HL-60/S4 treated with retinoic acid at 250 ng/mL for 4 days and 3 days (cell line): Measurements from ENCODE around the gene ENG.
"Not testable (repeated sequence)": the region's sequence is repeated elsewhere in the genome, so short reads cannot be mapped to it uniquely, and the experiment has no call there.

Source experiments
- in situ Hi-C: fragments of 300-500 bp; cut with MboI; formaldehyde crosslinking; loops from 2 replicates; pipeline ENCODE4 v1.7.0; 2022; ENCODE audit warnings: low sequenced_read_pairs

Gene ENG

DNA sequence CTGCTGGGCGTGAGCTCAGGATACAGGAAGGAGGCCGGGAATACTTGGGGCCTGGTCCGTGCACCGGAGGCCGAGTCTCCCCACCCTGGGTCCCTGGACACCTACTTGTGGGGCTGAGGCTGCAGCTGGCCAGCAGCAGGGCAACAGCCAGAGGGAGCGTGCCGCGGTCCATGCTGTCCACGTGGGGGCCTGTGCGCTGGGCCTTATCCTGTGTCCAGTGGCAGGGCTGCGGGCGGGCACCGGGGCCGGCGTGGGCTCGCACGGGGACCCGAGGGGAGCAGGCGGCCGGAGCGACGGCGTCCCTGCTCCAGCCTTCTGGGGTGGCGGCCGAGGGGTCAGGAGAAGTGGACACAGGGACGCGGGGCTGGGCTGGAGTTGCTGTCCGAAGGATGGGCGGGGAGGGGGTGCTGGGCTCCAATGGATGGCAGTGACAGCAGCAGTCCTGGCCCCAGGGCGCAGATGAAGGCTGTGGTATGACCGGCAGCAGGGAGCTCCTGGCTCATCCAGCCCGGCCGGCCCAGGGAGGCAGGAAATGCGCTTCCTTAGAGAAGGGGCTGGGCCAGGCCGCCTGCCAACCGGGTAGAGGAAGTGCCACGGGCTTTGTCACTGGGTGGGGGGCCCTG lies at the start of gene ENG:
ENG (minus strand) TSS at position 475 of the 623 bp plus-strand sequence; CDS start at position 172, 303 bp downstream.
- in situ Hi-C loops, result no loop called here

GRCh38 chr9:127903557-127904475 lies 49.4 kb upstream of the ENG start:
- in situ Hi-C loops, result loop anchor here (25.0 kb wide), 2 partner anchors 392 to 692 kb away; no protein-coding TSS in a partner anchor

GRCh38 chr9:127899128-127899943 lies 44.9 kb upstream of the ENG start, which contains the start of gene ST6GALNAC6:
Gene ST6GALNAC6, minus strand, starts transcription at chr9:127899603. Its CDS starts 1,622 bp downstream, at chr9:127897981.
- in situ Hi-C loops, result no loop called here

DNA sequence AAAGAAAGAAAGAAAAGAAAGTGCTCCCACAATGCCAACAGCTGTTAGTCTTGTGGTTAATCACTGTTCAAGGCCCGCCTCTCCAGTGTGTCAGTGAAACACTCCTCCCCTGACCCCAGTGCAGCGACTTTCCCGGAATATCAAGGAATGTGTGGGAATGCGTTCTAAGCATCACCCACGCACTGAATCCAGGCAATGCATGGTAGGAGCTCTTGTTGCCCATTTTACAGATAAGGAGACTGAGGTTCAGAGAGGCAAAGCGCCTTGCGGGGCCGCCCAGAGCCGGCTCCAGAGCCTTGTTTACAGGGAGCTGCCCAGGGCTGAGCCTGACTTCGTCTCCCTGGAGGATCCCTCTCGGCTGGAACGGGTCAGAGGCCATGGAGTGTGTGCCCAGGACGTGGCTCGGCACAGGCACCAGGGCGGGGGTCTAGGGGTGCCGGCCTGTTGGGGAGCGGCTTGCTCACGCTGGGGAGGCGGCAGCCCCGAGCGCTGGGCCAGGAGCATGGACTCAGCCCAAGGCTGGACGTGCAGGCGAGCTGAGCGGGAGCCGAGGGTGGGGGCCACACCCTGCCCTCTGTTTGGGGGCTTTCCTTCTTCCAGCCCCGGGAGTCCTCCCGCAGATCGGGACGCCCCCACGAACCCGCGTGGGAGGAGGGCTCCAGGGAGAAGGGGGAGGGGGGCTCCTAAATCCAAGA lies 44.1 kb upstream of the ENG start:
- in situ Hi-C loops, result no loop called here

GRCh38 chr9:127897193-127897692 lies 42.8 kb upstream of the ENG start:
- in situ Hi-C loops, result no loop called here

- in situ Hi-C loops, result no loop called here
Observed at GRCh38 chr9:127896395-127897192, 42.1 kb upstream of the ENG start.

DNA sequence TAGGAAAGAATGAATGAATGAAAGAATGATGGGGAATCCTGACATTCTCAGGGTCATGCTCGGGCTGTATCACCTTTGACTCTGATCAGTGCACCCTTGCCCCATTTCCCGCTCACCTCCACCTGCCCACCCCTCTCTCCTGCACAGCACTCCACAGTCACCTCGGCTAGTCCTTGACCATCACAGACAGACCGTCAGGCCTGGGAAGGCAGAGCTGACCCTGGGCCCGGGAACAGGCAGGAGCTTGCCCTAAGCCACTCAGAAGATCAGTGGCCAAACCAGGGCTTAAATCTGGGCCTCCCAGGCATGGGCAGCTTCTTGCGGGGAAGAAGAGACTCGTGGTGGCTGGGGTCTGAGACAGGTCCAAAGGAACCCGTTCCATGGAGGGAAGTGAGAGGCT lies 41.4 kb upstream of the ENG start:
- in situ Hi-C loops, result no loop called here

GRCh38 chr9:127893392-127893791 lies 38.9 kb upstream of the ENG start:
- in situ Hi-C loops, result no loop called here

DNA sequence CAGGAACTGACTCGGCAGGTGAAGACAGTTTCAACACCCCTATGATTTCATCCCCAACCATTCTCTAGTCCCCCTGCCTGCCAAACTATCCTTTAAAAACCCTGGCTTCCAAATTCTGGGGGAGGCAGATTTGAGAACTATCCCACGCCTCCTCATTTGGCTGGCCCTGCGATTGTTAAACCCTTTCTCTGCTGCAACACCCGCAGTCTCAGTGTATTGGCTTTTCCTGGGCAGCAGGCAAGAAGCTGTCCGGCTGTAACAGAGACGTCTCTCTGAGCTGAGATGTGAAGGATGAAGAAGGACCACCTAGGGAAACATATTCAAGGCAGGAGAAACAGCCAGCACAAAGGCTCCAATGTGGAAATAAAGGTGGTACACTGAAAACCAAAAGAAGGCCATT lies 38.4 kb upstream of the ENG start:
- in situ Hi-C loops, result no loop called here

- in situ Hi-C loops, result no loop called here
Observed at GRCh38 chr9:127890053-127890452, 35.6 kb upstream of the ENG start.

DNA sequence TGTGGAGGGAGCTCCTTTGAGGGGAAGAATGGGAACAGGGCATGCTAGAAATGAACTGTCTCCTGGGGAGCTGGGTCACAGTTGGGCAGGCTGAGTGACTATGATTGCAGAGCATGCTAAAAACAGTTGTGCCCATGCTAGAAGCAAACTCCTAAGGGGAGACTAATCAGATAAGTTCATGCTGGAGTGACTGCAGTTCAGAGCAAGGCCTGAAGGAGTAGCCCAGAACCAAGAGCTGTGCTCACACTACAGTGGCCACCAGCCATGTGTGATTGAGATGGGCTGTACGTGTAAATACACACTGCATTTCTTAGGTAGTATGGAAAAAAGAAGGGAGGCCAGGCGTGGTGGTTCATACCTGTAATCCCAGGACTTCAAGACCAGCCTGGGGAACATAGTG lies 33.3 kb upstream of the ENG start:
- in situ Hi-C loops, result no loop called here

DNA sequence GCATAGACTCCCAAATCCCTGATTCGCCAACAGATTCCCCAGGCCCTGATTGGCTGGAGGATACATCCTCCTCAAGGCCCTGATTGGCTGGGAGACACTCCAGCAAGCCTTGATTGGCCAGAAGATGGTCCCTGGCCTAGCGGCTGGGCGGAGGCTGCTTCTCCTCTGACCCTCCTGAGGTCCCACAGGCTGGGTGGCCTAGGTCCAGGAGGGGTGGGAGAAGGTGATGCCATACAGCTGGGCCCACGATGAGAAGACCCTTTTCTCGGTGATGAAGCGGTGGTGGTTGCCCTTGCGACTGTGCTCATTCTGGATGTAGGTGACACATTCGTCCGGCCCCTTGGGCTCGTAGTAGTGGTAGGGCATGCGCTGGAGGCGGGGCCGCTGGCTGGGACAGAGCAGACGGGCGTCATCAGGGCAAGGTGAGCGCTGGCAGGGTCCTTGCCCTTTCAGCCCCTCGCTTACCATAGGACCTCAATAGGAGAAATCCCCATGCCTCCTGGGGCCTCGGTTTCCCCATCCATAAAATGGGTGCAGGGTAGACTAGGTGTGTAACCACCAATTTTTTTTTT lies 32.0 kb upstream of the ENG start:
- in situ Hi-C loops, result no loop called here

- in situ Hi-C loops, result no loop called here
Observed at GRCh38 chr9:127885508-127886281, 31.2 kb upstream of the ENG start.

DNA sequence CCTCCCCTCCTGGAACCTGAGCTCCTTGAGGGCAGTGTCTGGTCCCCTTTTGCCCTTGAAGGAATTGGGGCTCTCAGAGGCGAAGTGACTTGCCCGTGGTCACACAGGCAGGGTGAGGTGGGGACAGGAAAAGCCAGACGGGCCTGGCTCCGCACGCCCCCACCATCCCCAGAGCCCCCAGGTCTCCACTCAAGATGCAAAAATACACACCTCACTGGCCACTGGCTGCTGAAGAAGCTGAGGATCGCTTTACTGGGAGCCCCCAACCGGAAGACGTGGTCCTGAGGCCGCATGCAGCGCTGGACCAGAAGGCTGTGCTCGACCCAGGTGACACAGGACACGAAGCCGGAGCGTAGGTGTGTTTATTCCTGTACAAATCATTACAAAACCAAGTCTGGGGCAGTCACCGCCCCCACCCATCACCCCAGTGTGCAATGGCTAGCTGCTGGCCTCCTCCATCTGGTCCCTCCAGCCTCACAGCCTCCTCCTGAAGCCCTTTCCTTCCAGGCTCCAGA lies 30.6 kb upstream of the ENG start:
- in situ Hi-C loops, result no loop called here

DNA sequence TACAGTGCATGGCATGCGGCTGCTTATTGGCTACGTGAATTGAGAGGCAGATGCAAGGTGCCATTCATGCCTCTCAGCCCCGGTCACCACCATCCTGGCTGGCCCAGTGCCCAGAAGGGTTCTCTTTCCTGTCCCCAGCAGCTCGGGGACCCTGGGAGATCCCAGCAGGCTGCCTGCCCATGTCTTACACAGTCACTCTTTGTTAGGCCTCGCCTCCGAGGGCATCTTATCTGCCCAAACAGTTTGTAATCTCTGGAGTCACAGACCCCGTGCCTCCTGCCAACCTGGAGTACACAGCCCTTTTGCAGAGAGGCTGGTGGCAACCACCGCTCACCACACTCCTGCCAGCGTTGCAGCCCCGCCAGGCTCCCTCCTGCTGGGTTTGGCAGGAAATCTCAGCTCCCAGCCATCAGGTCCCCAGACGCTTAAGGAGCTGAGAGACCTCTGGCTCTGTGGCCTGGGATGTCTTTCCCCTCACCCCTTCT lies 30.0 kb upstream of the ENG start:
- in situ Hi-C loops, result no loop called here

DNA sequence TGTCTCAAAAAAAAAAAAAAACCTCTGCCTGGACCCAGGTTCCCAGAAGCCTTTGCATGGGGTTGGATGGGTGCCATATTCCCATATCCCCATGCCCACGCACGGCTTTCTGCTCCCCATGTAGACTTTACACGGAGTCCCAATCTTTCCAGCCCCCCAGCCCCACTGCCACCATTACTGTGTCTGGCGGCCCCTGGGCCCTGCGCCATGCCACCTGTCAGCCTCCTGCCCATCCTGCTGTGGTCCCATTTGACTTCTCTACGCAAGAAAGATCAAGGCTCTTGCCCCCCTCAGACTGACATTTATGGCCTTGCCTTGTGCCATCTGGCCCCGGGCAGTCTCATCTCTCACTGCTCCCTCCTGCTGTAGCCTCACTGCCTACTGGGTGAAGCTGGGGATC lies 29.5 kb upstream of the ENG start:
- in situ Hi-C loops, result no loop called here

- in situ Hi-C loops, result not testable (repeated sequence)
Observed at GRCh38 chr9:127881715-127882114, 27.3 kb upstream of the ENG start.

DNA sequence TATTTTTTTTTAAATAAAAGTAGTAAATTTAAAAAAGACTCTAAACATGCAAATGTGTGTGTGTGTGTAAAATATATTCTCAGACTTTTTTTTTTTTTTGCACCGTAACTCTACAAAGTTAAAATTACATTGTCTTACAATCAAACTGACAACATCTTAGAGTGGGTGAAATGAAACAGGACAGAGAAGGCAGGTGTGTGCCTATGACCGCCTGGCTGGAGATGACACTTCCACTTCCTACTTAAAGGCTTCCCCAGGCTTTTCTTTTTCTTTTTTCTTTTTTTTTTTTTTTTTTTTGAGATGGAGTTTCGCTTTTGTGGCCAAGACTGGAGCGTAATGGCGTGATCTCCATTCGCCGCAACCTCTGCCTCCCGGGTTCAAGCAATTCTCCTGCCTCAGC lies 25.7 kb upstream of the ENG start:
- in situ Hi-C loops, result no loop called here
